Pancreas (tissue), 10 donors: Measurements from ENCODE around the gene EFCAB14. TPM values are rescaled to one million over a fixed set of nuclear protein-coding genes. Genes with fewer than 3 reads are reported as not detected.

ENCODE experiments used
- ATAC-seq, 4 donors: fragments of 200-7000 bp; cut with Tn5 transposase; one replicate each; pipeline versions ENCODE4 v1.8.0 to v1.9.1; 2020; ENCODE audit warnings: mild to moderate bottlenecking in 4 of 4, moderate library complexity in 4 of 4
- DNase-seq, 6 donors: peaks; one replicate each; pipeline ENCODE4 v3.0.0-alpha.2; 2020
- FAIRE-seq: peaks from 2 replicates; lab custom pipeline; 2012; peaks lifted over from hg19 to GRCh38; lab: Jason Lieb, UNC
- H3K27ac ChIP-seq, 4 donors: fragments of 200-600 bp; sonication (generic); 1 replicate in 3 of 4; 2 replicates in 1 of 4; pipeline versions ENCODE4 v1.5.0 to v1.8.0; 2020
- H3K27me3 ChIP-seq, 4 donors: fragments of 200-600 bp; one replicate each; pipeline ENCODE4 v1.8.0; 2021
- H3K36me3 ChIP-seq, 3 donors: fragments of 200-600 bp; sonication (generic) in 1 of 3; one replicate each; pipeline versions ENCODE4 v1.5.0 to v1.8.0; 2020 to 2021
- H3K4me1 ChIP-seq, 3 donors: fragments of 200-600 bp; one replicate each; pipeline ENCODE4 v1.8.0; 2021
- H3K4me3 ChIP-seq, 4 donors: fragments of 200-600 bp; sonication (generic) in 2 of 4; one replicate each; pipeline versions ENCODE4 v1.5.0 to v1.8.0; 2020 to 2021
- H3K9me3 ChIP-seq, 4 donors: fragments of 200-600 bp; one replicate each; pipeline ENCODE4 v1.8.0; 2021
- WGBS, 2 donors: extraction: QIAGEN DNeasy Blood & Tissue Kit; methylation state at CpG; one replicate each; pipeline ENCODE4 v1.1.7; 2013; 5-methylcytosine and 5-hydroxymethylcytosine counted together
- intact Hi-C, 3 donors: fragments of 100-400 bp; cut with DNase I; formaldehyde crosslinking; loops; one replicate each; pipeline versions ENCODE4 v1.11.1 to v1.14.2; 2022
- polyA plus RNA-seq, 2 donors: library from polyadenylated mRNA; stranded (reverse); fragments of 200-250 nt; gene quantifications; one replicate each; pipeline ENCODE4 v1.2.3, GENCODE V29; 2013
- total RNA-seq, 6 donors: library from RNA; stranded (reverse); fragmentation: NEBNext Ultra II Directional in 4 of 6; extraction: Animal tissue kit (Norgen Biotek cat#: 25700) in 4 of 6; gene quantifications; one replicate each; pipeline versions ENCODE4 v1.2.1 to v1.2.4, GENCODE V29; 2021 to 2023
- TF ChIP-seq, protein P1 (sequence below), 4 donors: fragments of 200-600 bp; sonication (generic) in 3 of 4; IDR thresholded peaks; one replicate each; pipeline versions ENCODE4 v1.5.0 to v1.8.0; 2021; ENCODE audit warnings: antibody characterized with exemption in 4 of 4
- donor health status: healthy with polysubstance abuse.
- donor health status: DM: no; HTN: no; CAD: no; lungs with moderate emphysema.
- donor health status: DM: no; HTN: no; CAD: no.
- donor health status: control.
- donor health status: control.
- donor health status: Bipolar disorder and iron deficiency.
- donor health status: DM: yes; HTN: yes; CAD: no.
- donor health status: DM: no; HTN: no; CAD: no.
- donor health status: DM: no; HTN: no; CAD: no.
- donor health status: DM: yes; HTN: yes; CAD: no.

The EFCAB14 gene
- total and polyA plus RNA-seq, 8 donors, result 8.4 to 55.2 (median 28.7) TPM

DNA sequence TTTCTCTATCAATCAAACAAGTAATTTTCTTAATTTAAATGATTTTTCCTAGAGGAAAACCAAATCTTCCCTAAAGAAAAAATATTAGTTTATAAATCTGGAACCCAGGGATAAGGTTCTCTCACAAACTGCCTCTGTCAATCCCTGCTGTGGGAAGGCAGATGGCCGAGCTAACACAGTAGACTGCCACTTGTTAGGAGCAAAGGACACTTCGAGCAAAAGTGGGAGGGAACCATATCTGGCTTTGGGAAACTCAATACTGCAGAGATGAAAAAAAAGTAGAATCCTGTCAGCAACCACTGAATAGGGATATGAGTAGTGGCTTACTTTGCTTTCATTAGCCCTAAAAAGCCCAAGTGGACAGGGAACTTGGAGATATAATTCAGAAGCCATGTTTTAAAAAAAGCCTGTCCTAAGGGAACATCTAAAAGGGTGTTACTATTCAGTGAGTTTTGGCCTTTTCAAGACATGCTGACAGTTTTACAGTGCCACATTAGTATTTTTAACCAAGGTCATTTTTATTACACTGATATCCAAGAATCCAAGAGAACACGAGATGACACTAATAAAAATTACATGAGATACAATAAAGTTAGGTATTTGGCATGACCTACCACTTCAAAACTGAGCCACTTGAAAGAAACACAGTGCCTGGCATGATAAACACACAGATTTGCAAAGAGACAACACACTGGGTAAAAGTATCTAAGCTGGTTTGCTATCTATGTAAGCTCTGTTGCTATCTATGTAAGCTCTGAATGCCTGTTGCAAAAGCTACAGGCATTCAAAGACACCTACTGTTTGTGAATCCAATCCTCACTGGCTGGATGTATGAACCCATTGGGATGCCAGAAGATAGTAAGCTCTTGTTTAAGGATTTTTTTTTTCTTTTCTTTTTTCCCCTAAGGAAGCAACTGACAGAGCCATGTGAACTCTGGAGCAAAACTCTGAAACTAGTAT lies 25.8 kb downstream of the EFCAB14 start:
- ATAC-seq (no peak), FAIRE-seq (no peak), DNase-seq (no peak)
- Histone ChIP-seq H3K4me3 (no peak overlapping the region), H3K27ac (no peak overlapping the region), H3K4me1 (peaks cover 0 to 16% (median 5%) of the 10 kb centered on the region in 3 donors), H3K36me3 (peaks cover 0 to 12% (median 3%) of the 10 kb centered on the region in 3 donors), H3K9me3 (no peaks in the 10 kb centered on the region), H3K27me3 (no peaks in the 10 kb centered on the region)
- intact Hi-C loops, result no loop called here
- TF ChIP-seq, protein P1, sequence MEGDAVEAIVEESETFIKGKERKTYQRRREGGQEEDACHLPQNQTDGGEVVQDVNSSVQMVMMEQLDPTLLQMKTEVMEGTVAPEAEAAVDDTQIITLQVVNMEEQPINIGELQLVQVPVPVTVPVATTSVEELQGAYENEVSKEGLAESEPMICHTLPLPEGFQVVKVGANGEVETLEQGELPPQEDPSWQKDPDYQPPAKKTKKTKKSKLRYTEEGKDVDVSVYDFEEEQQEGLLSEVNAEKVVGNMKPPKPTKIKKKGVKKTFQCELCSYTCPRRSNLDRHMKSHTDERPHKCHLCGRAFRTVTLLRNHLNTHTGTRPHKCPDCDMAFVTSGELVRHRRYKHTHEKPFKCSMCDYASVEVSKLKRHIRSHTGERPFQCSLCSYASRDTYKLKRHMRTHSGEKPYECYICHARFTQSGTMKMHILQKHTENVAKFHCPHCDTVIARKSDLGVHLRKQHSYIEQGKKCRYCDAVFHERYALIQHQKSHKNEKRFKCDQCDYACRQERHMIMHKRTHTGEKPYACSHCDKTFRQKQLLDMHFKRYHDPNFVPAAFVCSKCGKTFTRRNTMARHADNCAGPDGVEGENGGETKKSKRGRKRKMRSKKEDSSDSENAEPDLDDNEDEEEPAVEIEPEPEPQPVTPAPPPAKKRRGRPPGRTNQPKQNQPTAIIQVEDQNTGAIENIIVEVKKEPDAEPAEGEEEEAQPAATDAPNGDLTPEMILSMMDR (IDR thresholded peaks at IDR 0.05), result no peak
- WGBS, 2 donors, result 54 to 56% methylated on average over 3 of the region's 3 CpGs

GRCh38 chr1:46691997-46692790 lies 26.7 kb downstream of the EFCAB14 start:
- WGBS, 2 donors, result 53 to 59% methylated on average over 6 of the region's 6 CpGs
- Histone ChIP-seq H3K27ac (no peak overlapping the region), H3K36me3 (peaks cover 0 to 12% (median 3%) of the 10 kb centered on the region in 3 donors), H3K9me3 (no peaks in the 10 kb centered on the region), H3K4me3 (no peak overlapping the region), H3K4me1 (peaks cover 2 to 25% (median 14%) of the 10 kb centered on the region in 3 donors), H3K27me3 (no peaks in the 10 kb centered on the region)
- intact Hi-C loops, result no loop called here
- ATAC-seq, result no peak
- TF ChIP-seq, protein P1 (IDR thresholded peaks at IDR 0.05), result no peak
- DNase-seq, result no peak
- no peak for FAIRE-seq

GRCh38 chr1:46690931-46691421 lies 27.9 kb downstream of the EFCAB14 start:
- H3K4me1 ChIP-seq, result peaks cover 6 to 31% (median 23%) of the 10 kb centered on the region in 3 donors
- DNase-seq, result no peak
- intact Hi-C loops, result no loop called here
- no peaks in the 10 kb centered on the region for H3K27me3 ChIP-seq
- FAIRE-seq, result no peak
- WGBS, 2 donors, result 79 to 92% methylated on average over 2 of the region's 2 CpGs
- H3K9me3 ChIP-seq, result no peaks in the 10 kb centered on the region
- peaks cover 0 to 14% (median 3%) of the 10 kb centered on the region in 3 donors for H3K36me3 ChIP-seq
- H3K4me3 ChIP-seq, result no peak overlapping the region
- TF ChIP-seq, protein P1 (IDR thresholded peaks at IDR 0.05), result no peak
- no peak overlapping the region for H3K27ac ChIP-seq
- ATAC-seq, result no peak

DNA sequence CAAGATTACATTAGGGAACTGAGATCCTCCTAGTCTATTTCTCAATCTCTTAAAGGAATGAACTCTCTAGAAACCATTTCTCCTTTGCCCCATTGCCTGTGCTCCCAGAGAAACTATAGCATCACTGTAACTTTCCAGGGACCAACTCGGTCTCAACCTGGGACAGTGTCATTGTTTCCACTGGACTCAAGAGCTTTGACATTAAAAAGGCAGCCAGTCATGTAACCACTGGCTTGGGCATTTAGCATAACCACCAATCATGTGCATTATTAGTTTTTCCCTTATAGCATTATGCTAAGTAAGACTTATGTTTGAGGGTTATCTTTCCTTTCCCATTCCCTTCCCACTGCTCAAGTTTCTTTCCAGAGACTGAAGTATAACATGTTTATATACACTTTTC lies 29.0 kb downstream of the EFCAB14 start:
- no peaks in the 10 kb centered on the region for H3K27me3 ChIP-seq
- FAIRE-seq (no peak), DNase-seq (no peak), ATAC-seq (peak in 1 of 4 donors; percentile 14)
- TF ChIP-seq, protein P1 (IDR thresholded peaks at IDR 0.05), result no peak
- H3K9me3 ChIP-seq, result no peaks in the 10 kb centered on the region
- H3K27ac ChIP-seq, result peak overlapping the region in 2 of 4 donors; percentile 20 to 36
- WGBS, 2 donors, result 57 to 76% methylated on average over 1 of the region's 1 CpG
- intact Hi-C loops, result no loop called here
- H3K36me3 ChIP-seq, result peaks cover 0 to 17% (median under 1%) of the 10 kb centered on the region in 3 donors
- no peak overlapping the region for H3K4me3 ChIP-seq
- peaks cover 6 to 31% (median 23%) of the 10 kb centered on the region in 3 donors for H3K4me1 ChIP-seq
